Stimulated activated CD8-positive, alpha-beta memory T cell treated with anti-CD3 and anti-CD28 coated beads, Interleukin-2, amount 100 ng/mL, for 1 hour (primary cell): ENCODE data around the gene GLT6D1.

ENCODE experiments used
- DNase-seq, 2 donors: peaks; one replicate each; pipeline ENCODE4 v3.0.0-alpha.2; 2020; ENCODE audit warnings: low read depth in 2 of 2

GLT6D1 gene

DNA sequence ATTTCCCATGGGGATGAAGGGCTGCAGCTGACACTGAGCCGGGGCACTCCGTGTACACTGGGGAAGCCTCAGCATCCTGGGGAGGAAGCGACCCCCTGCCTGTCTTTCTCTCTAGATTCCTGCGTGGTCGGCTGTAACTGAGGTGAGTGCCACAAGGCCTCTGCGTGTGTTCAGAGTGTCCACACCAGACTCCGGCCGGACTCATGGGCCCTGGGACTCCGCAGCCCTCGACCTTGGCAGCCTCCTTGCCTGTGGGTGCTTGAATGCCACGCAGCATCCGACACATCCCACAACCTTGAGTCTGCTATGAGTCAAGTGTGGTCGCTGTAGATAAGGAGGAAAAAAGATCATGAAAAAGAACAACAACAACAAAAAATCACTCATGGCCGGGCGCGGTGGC is 54.4 kb downstream of the GLT6D1 start:
- no peak for DNase-seq

DNA sequence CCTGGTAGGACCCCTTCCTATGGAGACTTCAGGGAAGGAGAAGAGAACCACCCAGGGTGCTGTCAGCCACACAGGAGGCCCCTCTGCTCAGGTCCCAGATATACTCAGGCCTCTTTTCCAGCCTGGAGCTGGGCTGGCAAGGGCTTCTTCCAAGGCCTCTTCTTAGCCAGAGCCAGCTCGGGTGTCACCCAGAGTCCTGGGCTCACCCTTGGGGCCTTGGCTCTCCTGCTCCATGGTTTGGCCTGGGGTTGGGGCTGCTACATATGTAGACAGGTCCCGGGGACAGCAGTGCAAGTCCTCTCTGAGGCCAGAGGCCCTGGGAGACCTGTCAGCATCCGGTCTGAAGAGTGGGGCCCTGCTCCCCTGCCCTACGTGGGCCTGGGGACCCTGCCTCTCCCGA is 55.0 kb downstream of the GLT6D1 start:
- no peak for DNase-seq

DNA sequence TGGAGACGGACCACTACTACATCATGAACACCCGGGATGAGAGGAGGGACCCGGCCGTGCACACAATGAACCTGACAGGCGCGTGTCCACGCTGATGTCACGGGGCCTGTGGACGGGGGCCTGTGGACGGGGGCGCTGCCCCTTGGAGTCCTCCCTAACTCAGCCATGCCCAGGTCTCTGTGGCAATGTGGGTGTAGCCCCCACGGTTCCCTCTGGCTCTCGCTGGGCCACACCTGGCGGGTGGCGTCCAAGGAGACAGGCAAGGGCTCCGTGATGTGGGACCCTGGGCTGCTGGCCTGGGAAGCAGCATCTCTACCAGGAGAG is 55.7 kb downstream of the GLT6D1 start:
- DNase-seq = no peak

DNA sequence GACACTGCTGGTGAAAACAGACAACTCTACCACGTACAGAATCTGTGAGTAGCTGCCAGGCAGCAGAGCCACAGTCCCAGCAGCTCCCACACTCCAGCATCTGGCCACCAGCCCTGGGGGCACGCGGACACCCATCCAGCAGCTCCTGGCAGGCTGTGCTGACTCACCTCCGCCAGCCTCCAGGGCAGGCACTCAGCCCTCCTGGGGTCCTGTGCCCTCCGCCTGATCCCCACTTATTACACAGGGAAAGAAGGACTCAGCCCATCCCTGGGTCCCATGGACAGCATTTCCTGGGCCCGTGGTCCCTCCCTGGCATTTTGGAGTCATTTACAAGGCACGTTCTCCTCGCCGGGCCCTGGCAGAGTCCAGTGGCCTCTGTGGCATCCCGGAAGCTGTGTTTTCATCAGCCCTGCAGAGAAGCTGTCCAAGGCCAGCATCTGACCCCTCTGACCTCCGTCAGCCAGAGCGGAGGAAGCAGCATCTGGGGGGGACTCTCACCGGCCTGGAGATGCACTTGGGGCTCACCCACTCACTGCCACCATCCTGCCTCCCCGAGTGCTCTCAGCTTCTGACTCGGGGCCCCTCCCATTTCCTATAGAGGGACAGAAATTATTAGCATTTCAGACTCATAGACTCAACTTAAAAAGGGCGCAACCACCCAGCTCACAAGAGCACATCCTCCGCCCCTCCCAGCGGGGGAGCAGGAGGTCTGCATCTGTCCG is 56.2 kb downstream of the GLT6D1 start:
- no peak for DNase-seq

DNA sequence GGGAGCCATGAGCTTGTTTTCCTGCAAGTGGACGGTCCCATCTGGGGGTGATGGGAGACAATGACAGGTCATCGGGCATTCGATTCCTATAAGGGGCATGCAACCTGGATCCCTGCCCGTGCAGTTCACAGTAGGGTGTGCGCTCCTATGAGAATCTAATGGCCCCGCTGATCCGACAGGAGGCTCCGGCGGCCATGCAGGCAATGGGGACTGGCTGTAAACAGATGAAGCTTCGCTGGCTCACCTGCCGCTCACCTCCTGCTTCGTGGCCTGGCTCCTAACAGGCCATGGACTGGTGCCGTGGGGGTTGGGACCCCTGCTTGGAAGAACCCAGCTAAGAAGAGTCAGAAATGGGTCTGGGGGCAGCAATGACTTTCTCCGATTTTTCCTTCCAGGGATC is 56.8 kb downstream of the GLT6D1 start:
- DNase-seq = no peak

DNA sequence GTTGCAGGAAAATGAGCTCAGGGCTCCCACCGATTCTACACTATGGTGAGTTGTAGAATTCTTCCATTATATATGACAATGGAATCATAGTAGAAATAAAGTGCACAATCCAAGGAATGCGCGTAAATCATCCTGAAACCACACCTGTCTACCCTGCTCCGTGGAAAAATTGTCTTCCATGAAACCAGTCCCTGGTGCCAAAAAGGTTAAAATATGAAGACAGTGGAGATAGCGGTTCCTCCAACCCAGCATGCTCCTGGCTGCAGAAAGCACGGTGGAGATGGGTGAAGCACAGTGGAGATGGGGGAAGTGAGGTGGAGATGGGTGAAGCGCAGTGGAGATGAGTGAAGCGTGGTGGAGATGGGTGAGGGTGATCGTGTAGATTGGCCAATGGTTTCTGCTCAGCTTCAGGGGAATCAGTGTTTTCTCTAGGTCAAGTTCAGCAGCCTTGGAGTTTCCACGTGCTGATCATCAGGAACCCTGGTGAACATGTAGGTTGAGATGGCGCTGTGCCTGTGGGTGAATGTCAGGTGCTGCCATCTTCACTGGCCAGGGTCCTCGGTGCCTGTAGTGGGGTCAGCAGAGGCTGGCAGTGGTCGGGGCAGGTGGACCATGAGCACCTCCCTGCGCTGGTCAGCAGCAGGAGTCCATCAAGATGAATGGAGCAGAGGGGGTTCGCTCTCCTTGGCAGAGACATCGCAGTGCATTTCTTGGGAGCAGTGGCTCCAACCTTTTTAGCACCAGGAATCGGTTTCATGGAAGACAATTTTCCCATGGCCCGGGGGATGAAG is 57.5 kb downstream of the GLT6D1 start:
- DNase-seq = no peak

DNA sequence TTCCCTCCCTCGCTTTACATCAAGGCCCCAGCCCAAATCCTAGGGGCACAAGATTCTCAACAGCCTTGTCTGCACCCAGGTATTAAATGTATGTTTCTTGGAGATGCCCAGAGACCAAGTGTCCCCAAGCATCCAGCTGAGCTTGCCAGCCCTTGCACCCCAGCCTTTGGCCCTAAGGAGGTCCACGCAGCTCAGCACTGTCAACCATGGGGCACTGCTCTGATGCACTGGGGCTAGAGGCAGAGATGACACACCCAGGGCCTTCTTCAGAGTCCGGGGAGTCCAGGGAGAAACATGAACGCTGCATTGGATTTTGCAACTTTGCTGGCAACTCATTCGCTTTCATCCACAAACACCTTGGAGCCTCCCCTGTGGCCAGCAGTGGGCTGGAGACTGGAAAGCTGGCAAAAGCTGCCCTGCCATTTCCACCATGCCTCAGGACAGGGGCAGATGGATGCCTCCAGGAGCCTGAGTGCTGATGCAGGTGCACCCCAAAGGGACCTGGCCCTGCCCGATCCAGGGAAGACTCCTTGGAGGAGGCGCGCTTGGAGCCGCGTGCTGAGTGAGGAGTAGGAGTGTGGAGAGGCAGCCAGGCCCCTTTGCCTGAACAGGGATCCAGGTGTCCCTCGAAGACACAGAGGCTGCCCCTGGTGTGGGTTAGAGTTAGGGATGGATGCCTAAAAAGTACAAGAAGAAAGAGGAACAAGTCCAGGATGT is 58.5 kb downstream of the GLT6D1 start:
- DNase-seq = no peak

DNA sequence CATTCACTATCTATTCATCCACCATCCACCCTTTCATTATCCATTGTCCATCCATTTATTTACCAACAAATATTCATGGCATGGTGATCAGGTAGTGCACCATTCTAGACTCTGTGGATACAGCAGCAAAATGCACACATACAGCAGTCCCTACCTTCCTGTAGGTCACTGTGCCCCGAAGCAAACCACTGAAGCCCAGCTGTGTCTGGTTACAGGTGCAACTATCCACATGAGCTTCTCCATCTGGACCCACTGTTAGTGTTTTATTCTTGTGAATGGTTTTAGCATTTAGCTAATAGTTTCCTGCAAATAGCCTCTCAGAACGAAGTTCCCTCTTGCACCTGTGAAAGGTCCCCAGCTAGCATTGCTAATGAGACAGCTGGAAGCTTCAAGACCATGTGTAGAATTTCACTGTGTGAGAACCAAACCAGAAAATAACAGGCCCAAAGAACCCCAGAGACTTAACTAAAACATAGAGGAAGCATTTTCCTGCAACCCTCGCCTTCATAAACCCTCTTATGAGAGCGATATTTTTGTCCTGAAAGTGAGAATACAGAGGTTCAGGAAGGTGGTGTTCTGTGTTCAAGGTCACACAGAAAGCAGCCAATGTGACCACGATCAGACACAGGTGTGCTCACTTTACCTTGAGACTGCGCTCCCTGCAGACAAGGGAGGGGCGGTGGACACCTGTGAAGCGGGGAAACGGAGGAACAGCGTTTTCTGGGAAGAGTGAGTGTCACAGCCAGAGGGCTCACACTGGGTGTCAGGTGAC is 59.3 kb downstream of the GLT6D1 start:
- no peak for DNase-seq

DNA sequence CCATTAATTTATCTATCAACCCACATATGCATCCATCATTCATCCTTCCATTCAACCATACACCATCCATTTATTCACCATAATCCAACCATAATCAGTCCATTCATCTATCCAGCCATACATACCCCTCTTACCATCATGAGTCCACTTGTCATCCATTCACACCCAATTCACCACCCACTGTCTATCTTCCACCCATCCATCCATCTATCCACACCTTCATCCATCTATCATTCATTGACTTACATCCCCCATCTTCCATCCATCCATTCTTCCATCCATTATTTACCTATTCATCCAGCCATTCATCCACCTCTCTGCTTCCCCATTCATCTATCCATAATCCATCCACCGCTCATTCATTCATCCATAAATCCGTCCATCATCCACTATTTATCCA is 60.0 kb downstream of the GLT6D1 start:
- no peak for DNase-seq

DNA sequence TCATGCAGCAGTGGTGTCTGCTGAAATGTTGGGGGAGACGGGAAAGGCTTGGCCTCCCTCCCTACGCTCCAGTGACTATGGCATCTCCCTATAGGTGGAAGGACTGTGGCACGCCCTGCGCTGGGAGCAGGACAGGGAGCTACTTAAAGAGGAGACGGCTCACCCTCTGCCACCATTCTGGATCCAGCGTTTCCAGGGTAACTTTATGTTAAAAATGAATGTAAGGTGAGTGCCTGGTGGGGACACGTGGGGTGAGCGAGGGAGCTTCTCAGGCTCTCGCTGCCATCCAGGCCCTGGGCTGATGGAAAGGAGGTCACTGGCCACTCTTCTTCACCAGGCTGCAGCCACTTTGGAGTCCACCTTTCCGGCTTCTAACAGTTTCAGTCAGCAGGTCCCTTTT is 62.1 kb downstream of the GLT6D1 start:
- no peak for DNase-seq

DNA sequence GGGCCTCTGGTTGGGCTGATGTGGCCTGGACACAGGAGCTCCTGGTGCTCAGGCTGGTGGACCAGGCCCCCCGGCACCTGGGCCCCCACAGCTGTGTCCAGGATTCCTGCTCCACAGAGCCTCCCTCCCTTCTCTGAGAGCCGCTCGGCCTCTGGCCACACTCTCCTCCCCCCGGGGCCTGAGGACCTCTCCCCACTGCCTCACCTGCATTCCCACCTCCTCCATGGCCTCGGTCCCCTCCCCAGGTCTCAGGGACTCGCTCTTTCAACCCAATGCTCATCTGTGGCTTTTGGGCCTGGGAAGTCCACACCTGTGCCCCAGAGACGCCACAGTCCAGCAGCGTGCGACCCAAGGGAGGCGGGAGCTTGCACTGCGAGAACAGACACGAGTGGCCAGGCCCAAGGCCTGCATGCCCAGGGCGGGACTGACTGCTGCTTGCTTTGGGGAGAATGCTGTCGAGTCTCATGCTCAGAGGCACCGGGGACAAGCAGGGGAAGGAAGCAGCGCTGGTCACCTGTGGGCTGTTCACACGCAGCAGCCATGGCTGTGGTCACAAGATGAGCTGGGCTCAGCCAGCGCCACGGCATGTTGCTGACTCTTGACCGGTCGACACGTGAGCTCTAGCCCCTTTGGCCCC is 63.2 kb downstream of the GLT6D1 start:
- no peak for DNase-seq

DNA sequence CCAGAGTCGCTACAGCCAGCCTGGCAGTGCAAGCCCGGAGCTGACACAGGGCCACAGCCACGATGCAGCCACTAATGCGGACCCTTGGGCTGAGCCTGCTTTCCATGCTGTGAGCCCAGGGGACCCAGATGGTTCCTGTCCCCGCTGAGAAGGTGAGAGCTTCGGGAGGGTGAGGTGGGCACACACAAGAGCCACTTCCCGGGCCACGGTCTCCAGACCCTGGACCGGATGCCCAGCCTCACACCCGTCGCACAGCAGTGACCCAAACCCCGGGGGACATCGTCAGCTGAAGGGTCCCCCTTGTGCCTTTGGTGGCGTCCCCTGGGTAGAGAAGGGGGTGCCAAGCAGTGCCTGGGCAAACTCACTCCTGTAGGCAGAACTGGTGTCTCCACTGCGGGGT is 64.4 kb downstream of the GLT6D1 start:
- DNase-seq = no peak

DNA sequence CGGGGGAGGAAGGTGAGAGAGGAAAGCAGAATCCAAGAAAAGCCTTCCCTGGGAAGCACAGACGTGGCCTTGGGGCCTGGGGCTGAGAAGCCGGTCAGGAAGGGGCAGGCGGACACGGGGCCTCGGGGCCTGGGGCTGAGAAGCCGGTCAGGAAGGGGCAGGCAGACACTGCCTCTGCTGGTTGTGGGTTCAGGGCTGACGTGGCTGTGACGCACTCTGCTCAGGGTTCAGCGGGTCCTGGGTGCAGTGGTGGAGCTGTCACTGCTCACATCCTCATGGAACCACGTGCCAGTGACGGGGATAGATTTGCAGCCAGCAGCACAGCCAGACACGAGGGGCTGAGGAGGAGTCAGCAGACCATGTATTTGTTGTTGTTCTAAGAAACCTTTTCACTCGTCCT is 65.0 kb downstream of the GLT6D1 start:
- no peak for DNase-seq
